Measurements from ENCODE around the gene STK17A. TPM values are rescaled to one million over a fixed set of nuclear protein-coding genes. Genes with fewer than 3 reads are reported as not detected.
"Not testable (repeated sequence)": the region's sequence is repeated elsewhere in the genome, so short reads cannot be mapped to it uniquely, and the experiment has no call there.

Gene STK17A
- total RNA-seq, 1 experiment from 2014 or later = 75.4 TPM

- no peak; the same call in 1 of the 2 replicates for TF ChIP-seq CTCF (conservative IDR thresholded peaks at IDR 0.05; ENCODE audit: low read depth, low read length)
- no peak for TF ChIP-seq EZH2phosphoT487 (IDR thresholded peaks at IDR 0.05; ENCODE audit: borderline replicate concordance, low read length)
- TF ChIP-seq EZH2 (IDR thresholded peaks at IDR 0.05; ENCODE audit: low read length, unreplicated experiment) = no peak
- H3K9ac ChIP-seq (ENCODE audit: low read length) = peak overlapping the region; percentile 90
- ChIA-PET CTCF (interaction anchor here (0.6 to 2.4 kb wide), 26 partner anchors 11 to 651 kb away, joined by 3 to 167 read pairs (median 7); partner anchors contain the start of genes BLVRA, MRPL32 and PSMA2), POLR2A (ENCODE audit: unreplicated experiment) (interaction anchor here (0.6 to 1.4 kb wide), 12 partner anchors 8 to 631 kb away, joined by 3 to 120 read pairs (median 5); no protein-coding TSS in a partner anchor)
- intact Hi-C loops (cut with micrococcal nuclease) = loop anchor here (1.0 kb wide), 1 partner anchor 256 kb away; no protein-coding TSS in a partner anchor
- H2AFZ ChIP-seq (ENCODE audit: low read length) = no peak overlapping the region
- ATAC-seq (peak; percentile 18), DNase-seq (peak; percentile 50)
- H3K27ac ChIP-seq (ENCODE audit: low read length) = peak overlapping the region; percentile 74
- peaks cover 49% of the 10 kb centered on the region for H4K20me1 ChIP-seq (ENCODE audit: low read length)
- peaks cover 34% of the 10 kb centered on the region for H3K4me1 ChIP-seq (ENCODE audit: insufficient read depth, low read length)
- no peaks in the 10 kb centered on the region for H3K36me3 ChIP-seq (ENCODE audit: low read depth, low read length)
- no peaks in the 10 kb centered on the region for H3K27me3 ChIP-seq (ENCODE audit: low read length)
- H3F3A ChIP-seq (ENCODE audit: low read length, unreplicated experiment) = no peaks in the 10 kb centered on the region
- H3K4me3 ChIP-seq (ENCODE audit: low read length) = peak overlapping the region; percentile 95
- peak overlapping the region; percentile 84 for H3K4me2 ChIP-seq (ENCODE audit: low read length)
- no TSS peak for BruUV-seq (replicated peaks)
- no peaks in the 10 kb centered on the region for H3K9me3 ChIP-seq (ENCODE audit: low read length)
- no peaks in the 10 kb centered on the region for H3K9me2 ChIP-seq (replicated peaks; ENCODE audit: low read length)
- peaks cover 57% of the 10 kb centered on the region for H3K79me2 ChIP-seq (ENCODE audit: low read length)
Measured at GRCh38 chr7:43583424-43584194, 701 bp downstream of the STK17A start.

- Histone ChIP-seq H3K79me2 (ENCODE audit: low read length) (peaks cover 63% of the 10 kb centered on the region), H3K4me2 (ENCODE audit: low read length) (peak overlapping the region; percentile 84), H3K4me1 (ENCODE audit: insufficient read depth, low read length) (peaks cover 38% of the 10 kb centered on the region), H3F3A (ENCODE audit: low read length, unreplicated experiment) (no peaks in the 10 kb centered on the region), H2AFZ (ENCODE audit: low read length) (no peak overlapping the region), H3K4me3 (ENCODE audit: low read length) (peak overlapping the region; percentile 95), H3K27ac (ENCODE audit: low read length) (peak overlapping the region; percentile 74), H3K9me2 (replicated peaks; ENCODE audit: low read length) (no peaks in the 10 kb centered on the region), H3K27me3 (ENCODE audit: low read length) (no peaks in the 10 kb centered on the region), H3K9ac (ENCODE audit: low read length) (peak overlapping the region; percentile 90), H3K9me3 (ENCODE audit: low read length) (no peaks in the 10 kb centered on the region), H3K36me3 (ENCODE audit: low read depth, low read length) (no peaks in the 10 kb centered on the region), H4K20me1 (ENCODE audit: low read length) (peaks cover 55% of the 10 kb centered on the region)
- BruUV-seq (replicated peaks) = TSS peak; percentile 43
- DNase-seq (peak; percentile 61), ATAC-seq (peak; percentile 3)
- CTCF ChIA-PET = no interaction called here
- intact Hi-C loops (cut with micrococcal nuclease) = no loop called here
- TF ChIP-seq EZH2 (IDR thresholded peaks at IDR 0.05; ENCODE audit: low read length, unreplicated experiment) (no peak), CTCF (conservative IDR thresholded peaks at IDR 0.05; ENCODE audit: low read depth, low read length) (no peak)
- POLR2A ChIA-PET (ENCODE audit: unreplicated experiment) = no interaction called here
Measured at GRCh38 chr7:43584195-43584586, 1.3 kb downstream of the STK17A start.

- H3K9me2 ChIP-seq (replicated peaks; ENCODE audit: low read length); H3K36me3 ChIP-seq (ENCODE audit: low read depth, low read length); CTCF ChIA-PET; H3F3A ChIP-seq (ENCODE audit: low read length, unreplicated experiment); ATAC-seq; intact Hi-C loops (cut with micrococcal nuclease); H2AFZ ChIP-seq (ENCODE audit: low read length); DNase-seq; H3K27me3 ChIP-seq (ENCODE audit: low read length); H3K9me3 ChIP-seq (ENCODE audit: low read length); BruUV-seq (replicated peaks): not testable (repeated sequence)
- Histone ChIP-seq H3K4me2 (ENCODE audit: low read length) (peak overlapping the region; percentile 84), H3K27ac (ENCODE audit: low read length) (peak overlapping the region; percentile 74), H3K4me3 (ENCODE audit: low read length) (peak overlapping the region; percentile 95), H3K9ac (ENCODE audit: low read length) (peak overlapping the region; percentile 90), H3K79me2 (ENCODE audit: low read length) (peaks cover 68% of the 10 kb centered on the region), H4K20me1 (ENCODE audit: low read length) (peaks cover 60% of the 10 kb centered on the region), H3K4me1 (ENCODE audit: insufficient read depth, low read length) (peaks cover 38% of the 10 kb centered on the region)
- POLR2A ChIA-PET (ENCODE audit: unreplicated experiment) = interaction anchor here (0.6 kb wide), 2 partner anchors 108 to 130 kb away, joined by 3 to 9 read pairs; no protein-coding TSS in a partner anchor
Measured at GRCh38 chr7:43584733-43585132, 1.8 kb downstream of the STK17A start.

Data from PC-3 (cell line).